Ectodermal cell (in vitro differentiated cells): ENCODE results near the gene TOX4. TPM values are rescaled to one million over a fixed set of nuclear protein-coding genes. Genes with fewer than 3 reads are reported as not detected.
A peak's percentile ranks its signal among the peaks of the same experiment; 100 is the strongest.
"Not testable (repeated sequence)": the region's sequence is repeated elsewhere in the genome, so short reads cannot be mapped to it uniquely, and the experiment has no call there.

Experiments
- H3K27ac ChIP-seq: 2 replicates; pipeline ENCODE4 v1.7.0; 2013; ENCODE audit warnings: mild to moderate bottlenecking, low read depth, low read length; ENCODE audit not compliant: insufficient read depth, poor library complexity, severe bottlenecking
- H3K27me3 ChIP-seq: 2 replicates; pipeline ENCODE4 v1.7.0; 2013; ENCODE audit warnings: mild to moderate bottlenecking, low read length; ENCODE audit not compliant: insufficient read depth, control insufficient read depth, poor library complexity, severe bottlenecking
- H3K36me3 ChIP-seq: one replicate; pipeline ENCODE4 v1.7.0; 2013; ENCODE audit warnings: low read length; ENCODE audit not compliant: control insufficient read depth, insufficient read depth
- H3K4me1 ChIP-seq: one replicate; pipeline ENCODE4 v1.7.0; 2013; ENCODE audit warnings: low read length; ENCODE audit not compliant: control insufficient read depth, insufficient read depth
- H3K4me3 ChIP-seq: 2 replicates; pipeline ENCODE4 v1.7.0; 2013; ENCODE audit warnings: low read depth, low read length, control low read depth; ENCODE audit not compliant: insufficient read depth
- H3K9me3 ChIP-seq: 2 replicates; pipeline ENCODE4 v1.7.0; 2013; ENCODE audit warnings: mild to moderate bottlenecking, low read length, moderate library complexity; ENCODE audit not compliant: control insufficient read depth
- WGBS, 2 experiments: methylation state at CpG; one replicate each; pipeline ENCODE4 v1.1.7; 2013; ENCODE audit warnings: missing lambda C conversion rate in 2 of 2; 5-methylcytosine and 5-hydroxymethylcytosine counted together
- polyA plus RNA-seq, 4 experiments: library from polyadenylated mRNA; stranded (reverse); fragments of 50-300 nt; gene quantifications; one replicate each; pipeline ENCODE4 v1.2.3, GENCODE V29; 2013

The TOX4 gene
- 57.3 TPM for polyA plus RNA-seq (2013, experiment 1 of 4)
- 57.2 TPM for polyA plus RNA-seq (2013, experiment 2 of 4)
- polyA plus RNA-seq (2013, experiment 3 of 4): 33.6 TPM
- 40.0 TPM for polyA plus RNA-seq (2013, experiment 4 of 4)

DNA sequence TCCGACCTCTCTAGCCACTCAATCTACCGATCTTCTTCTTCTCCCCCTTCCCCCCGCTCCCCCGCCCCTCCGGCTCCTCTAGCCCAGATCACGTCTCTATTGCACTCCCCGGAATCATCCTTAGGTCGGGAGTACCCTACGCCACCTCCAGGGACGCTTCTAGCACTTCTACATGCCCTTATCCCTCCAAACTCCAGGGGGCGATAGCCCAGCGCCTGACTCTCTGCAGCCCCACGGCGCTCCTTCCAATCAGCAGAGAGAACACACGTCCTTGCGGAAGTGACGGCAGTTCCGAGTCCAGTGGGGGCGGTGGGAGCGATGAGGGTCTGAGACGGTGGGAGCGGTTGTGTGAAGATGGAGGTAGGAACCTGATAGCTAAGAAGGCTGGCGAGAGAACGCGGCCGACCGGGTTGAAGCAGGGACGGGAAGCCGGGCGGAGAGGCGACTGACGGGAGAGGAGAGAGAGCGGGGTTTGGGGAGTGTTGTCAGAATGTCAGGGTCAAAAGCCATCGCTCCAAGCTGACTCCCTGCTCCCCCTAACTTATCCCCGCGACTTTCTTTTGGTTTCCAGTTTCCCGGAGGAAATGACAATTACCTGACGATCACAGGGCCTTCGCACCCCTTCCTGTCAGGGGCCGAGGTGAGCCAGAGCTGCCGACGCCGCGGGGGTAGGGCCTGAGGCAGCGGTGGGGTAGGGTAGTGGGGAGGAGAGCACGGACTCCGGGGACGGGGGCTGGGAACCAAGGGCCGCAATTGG is at the start of gene TOX4, which contains the start of gene RAB2B:
TSS of gene TOX4 (plus strand) at position 271 of the 757 bp plus-strand sequence. CDS start at position 355, 84 bp downstream.
TSS of gene RAB2B (minus strand) at position 35 of the 757 bp plus-strand sequence. CDS start 87 bp downstream, outside the sequence.
- H3K9me3 ChIP-seq: no peaks in the 10 kb centered on the region
- no peaks in the 10 kb centered on the region for H3K27me3 ChIP-seq
- peak within 1 kb of the TSS; percentile 63 for H3K27ac ChIP-seq
- peaks cover 5% of the 10 kb centered on the region for H3K4me1 ChIP-seq
- WGBS, 2 experiments: 1% methylated on average over 49 of the region's 49 CpGs
- peaks cover 8% of the 10 kb centered on the region for H3K36me3 ChIP-seq
- H3K4me3 ChIP-seq: peak within 1 kb of the TSS; percentile 99

DNA sequence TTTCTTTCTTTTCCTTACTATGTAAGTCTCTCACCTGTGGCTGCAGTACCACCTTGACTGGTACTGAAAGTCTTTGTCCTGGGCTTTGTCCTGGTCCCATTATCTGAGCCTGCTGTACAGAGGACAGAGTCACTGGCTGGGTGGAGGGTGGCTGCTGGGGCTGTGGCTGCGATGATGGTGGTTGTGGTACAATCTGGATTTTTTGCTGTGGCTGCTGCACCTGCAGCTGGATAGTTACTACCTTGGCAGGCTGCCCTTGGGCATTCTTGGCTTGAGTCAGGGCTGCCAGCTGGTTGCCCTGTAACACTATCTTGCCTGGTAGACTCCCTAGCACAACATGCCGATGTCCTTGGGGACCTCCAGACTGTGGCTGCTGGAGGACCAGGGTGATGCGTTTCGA is 48.1 kb upstream of the TOX4 start:
- Histone ChIP-seq H3K36me3 (peaks cover 71% of the 10 kb centered on the region), H3K4me3 (no peak overlapping the region), H3K27ac (no peak overlapping the region), H3K9me3 (no peaks in the 10 kb centered on the region), H3K27me3 (no peaks in the 10 kb centered on the region), H3K4me1 (no peaks in the 10 kb centered on the region)
- 88 to 96% methylated on average over 2 to 4 of the region's 4 CpGs for WGBS, 2 experiments

DNA sequence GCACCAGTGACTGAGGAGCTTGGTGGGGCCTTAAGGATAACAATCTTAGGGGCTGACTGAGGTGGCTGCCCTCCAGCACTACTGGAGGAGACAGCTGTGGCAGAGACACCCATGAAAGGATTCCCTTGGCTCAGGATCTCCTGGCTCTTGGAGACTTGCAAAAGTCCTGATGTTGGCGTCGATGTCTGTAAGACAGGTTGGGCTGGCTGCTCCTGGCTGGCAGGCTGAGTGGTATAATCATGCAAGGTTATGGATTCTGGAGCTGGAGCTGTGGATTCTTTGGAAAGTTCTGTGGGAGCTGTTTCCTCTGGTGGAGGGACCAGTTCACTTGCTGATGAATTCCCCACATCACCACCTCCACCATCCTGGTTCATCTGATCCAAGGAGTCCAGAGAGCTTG is 45.9 kb upstream of the TOX4 start:
- WGBS, 2 experiments: 93 to 99% methylated on average over 2 of the region's 2 CpGs
- Histone ChIP-seq H3K36me3 (peaks cover 54% of the 10 kb centered on the region), H3K27ac (no peak overlapping the region), H3K9me3 (no peaks in the 10 kb centered on the region), H3K27me3 (no peaks in the 10 kb centered on the region), H3K4me1 (peaks cover 5% of the 10 kb centered on the region), H3K4me3 (no peak overlapping the region)

DNA sequence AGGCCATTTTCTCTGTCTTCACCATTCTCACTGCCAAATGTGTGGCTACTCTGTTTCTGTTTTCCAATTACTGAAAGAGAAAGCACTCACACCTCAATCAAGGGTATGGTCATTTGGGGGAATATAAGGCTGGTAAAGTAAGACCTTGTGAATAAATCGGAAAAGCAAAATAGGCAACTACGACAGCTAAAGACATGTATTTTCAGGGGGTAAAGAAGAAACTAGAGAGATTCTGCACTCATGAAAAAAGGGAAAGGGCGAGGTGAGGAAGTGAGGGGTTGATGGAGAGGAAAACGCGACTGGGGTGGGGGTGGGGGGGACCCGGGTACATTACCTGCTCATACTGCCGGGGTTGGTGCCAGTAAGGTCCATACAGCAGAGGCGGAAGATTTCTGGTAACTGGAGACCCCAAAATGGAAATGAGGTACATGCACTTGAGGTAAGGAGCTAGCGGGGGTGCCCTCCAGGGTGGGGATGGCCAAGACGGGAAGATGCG is 40.4 kb upstream of the TOX4 start:
- H3K27ac ChIP-seq: no peak overlapping the region

DNA sequence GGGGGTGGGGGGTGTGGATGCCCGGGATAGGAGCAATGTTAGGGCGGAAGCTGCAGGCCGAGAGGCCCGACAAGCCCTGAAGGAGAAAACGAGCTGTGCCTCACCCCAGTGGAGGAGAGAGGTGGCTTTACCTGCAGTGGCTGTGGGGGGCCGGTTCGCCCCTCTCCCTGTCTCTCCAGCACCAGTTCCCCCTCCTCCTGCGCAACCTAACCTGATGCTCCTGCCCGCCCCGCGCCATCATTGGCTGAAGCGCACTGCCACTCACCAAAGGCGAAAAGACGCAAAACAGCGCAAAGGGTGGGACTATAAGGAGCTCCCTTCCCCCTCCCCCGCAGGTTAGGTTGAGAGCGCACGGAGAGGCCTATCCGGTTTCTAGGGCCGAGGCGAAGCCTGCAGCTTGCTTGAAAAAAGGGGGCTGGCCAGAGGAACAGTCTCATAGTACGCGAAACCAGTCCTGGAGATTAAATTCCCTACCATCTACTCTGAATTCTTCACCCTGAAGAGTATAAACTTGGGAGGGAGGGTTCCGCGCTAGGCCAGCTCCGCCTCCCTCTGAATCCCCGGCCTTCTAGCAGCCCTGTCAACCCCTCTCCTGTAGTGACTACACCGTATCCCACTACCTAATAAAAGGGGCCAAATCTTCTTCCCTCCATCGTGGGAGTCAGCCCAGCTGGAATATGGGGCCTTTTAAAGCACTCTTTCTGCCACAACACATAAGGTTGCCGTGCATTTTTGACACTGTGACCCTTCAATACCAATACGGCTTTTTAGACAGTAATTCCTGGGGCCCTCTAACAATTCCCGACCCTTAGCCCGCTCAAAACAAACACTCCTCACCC is 39.7 kb upstream of the TOX4 start:
- H3K36me3 ChIP-seq: peaks cover 8% of the 10 kb centered on the region
- WGBS, 2 experiments: 7 to 9% methylated on average over 33 of the region's 33 CpGs
- H3K27ac ChIP-seq: peak overlapping the region; percentile 91
- H3K4me1 ChIP-seq: peaks cover 5% of the 10 kb centered on the region
- no peaks in the 10 kb centered on the region for H3K27me3 ChIP-seq
- H3K4me3 ChIP-seq: peak overlapping the region; percentile 80
- no peaks in the 10 kb centered on the region for H3K9me3 ChIP-seq

More for the DNA sequence above, 40.4 kb upstream of the TOX4 start:
- Histone ChIP-seq H3K4me1 (peaks cover 5% of the 10 kb centered on the region), H3K4me3 (peak overlapping the region; percentile 80), H3K36me3 (peaks cover 11% of the 10 kb centered on the region), H3K9me3 (no peaks in the 10 kb centered on the region), H3K27me3 (no peaks in the 10 kb centered on the region)
- 9% methylated on average over 11 of the region's 11 CpGs for WGBS, 2 experiments

DNA sequence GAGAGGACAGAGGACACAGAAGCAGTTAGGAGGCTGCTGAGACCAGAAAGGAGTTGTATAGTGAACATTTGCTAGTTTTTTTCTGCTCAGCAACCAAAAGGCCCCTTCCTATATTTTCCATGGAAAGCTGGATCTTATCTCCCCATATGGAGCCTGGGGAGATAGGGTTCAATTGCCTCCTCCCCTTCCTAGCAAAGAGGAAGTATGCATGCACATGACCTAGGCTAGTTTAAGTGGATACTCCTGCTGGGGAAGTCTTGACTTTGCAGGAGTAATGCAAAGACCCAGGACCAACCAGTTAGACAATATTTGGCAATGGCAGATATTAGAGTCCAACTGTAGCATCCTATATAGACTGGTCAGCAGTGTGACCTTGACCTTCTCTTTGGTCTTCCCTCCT is 36.1 kb upstream of the TOX4 start:
- H3K27ac ChIP-seq: no peak overlapping the region
- no peaks in the 10 kb centered on the region for H3K36me3 ChIP-seq
- H3K4me3 ChIP-seq: no peak overlapping the region
- H3K4me1 ChIP-seq: no peaks in the 10 kb centered on the region
- no peaks in the 10 kb centered on the region for H3K27me3 ChIP-seq
- H3K9me3 ChIP-seq: no peaks in the 10 kb centered on the region

DNA sequence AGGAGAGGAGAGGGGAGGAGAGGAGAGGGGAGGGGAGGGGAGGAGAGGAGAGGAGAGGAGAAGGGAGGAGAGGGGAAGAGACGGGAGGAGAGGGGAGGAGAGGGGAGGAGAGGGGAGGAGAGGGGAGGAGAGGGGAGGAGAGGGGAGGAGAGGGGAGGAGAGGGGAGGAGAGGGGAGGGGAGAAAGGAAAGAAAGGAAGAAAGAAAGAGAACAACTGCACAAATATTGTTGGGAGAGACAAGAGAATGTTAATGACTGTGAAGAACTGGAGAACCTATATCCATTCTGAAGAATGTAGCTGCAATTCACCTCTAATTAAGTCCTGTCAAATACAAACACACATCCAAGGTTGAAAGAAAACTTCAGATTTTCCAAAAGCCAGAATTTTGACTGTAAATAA is 34.3 kb upstream of the TOX4 start:
- not testable (repeated sequence) for H3K4me3 ChIP-seq, H3K9me3 ChIP-seq, H3K4me1 ChIP-seq, H3K27me3 ChIP-seq, H3K36me3 ChIP-seq, H3K27ac ChIP-seq
- WGBS, 2 experiments: 76 to 86% methylated on average over 1 of the region's 1 CpG

DNA sequence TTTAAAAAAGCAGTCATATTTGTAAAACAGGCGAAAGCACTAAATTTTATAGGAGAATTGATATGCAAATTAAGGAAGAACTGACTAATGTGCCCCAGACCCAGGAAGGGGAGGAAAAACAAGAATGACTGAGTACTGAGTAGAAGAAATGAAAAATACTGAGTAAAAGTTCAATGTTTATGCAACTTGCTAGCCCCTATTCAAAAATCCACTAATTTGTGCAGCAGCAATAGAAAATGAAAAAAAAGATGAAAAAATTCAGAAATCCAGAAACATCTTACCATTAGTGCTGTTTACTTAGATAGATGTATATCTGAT is 27.1 kb upstream of the TOX4 start:
- H3K4me1 ChIP-seq: peaks cover 6% of the 10 kb centered on the region
- H3K4me3 ChIP-seq: no peak overlapping the region
- no peaks in the 10 kb centered on the region for H3K27me3 ChIP-seq
- no peaks in the 10 kb centered on the region for H3K9me3 ChIP-seq
- no peak overlapping the region for H3K27ac ChIP-seq
- no peaks in the 10 kb centered on the region for H3K36me3 ChIP-seq
- WGBS, 2 experiments: 97 to 100% methylated on average over 1 of the region's 1 CpG

DNA sequence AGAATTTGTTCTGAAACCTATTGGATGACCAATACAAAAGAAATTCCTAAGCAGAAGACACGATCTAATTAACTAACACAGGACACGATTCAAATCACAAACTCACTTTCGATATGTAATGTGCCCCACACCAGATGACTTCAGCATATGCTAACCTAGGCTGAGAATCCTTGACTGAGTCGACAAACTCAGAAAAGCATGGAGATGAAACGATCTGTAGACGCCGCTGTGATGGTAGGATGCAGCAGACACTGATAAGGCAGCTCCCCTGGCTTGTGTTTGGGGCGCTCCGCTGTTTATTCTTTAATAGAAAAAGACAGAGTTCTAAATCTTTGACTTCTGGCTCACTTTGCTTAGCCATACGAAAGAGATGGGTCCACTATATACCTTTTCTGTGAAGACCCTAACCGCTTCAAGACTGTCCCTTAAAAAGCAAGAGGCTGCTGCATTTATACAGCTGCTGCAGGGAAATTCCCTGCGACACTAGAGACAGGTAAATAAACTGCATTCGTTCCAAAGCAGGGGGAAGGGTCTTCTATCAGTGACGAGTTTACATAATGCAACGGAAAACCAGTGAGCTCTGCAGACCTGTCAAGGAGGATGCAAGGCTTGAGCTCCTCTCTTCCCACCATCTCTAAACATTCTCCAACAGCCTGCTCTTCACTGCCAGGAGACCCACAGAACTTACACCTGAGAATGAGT is 22.0 kb upstream of the TOX4 start:
- Histone ChIP-seq H3K9me3 (no peaks in the 10 kb centered on the region), H3K27me3 (no peaks in the 10 kb centered on the region), H3K4me1 (peaks cover 7% of the 10 kb centered on the region), H3K27ac (no peak overlapping the region), H3K36me3 (no peaks in the 10 kb centered on the region), H3K4me3 (peak overlapping the region; percentile 95)
- WGBS, 2 experiments: 46 to 52% methylated on average over 15 of the region's 15 CpGs

DNA sequence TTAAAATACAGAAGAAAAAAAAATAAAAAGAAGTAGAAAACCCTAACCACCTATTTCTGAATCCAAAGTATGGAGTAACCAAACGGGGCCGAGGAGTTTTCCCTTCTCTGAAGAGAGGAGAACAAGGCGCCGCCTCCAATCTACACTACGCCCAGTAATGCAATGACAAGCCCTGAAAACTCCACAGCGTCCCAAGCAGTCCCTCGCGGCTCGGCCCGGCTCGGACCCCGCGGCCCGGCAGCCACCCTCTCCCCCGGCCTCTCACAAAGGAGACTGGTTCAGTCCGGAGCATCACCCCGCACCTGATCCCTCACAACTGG is 21.4 kb upstream of the TOX4 start:
- peak overlapping the region; percentile 95 for H3K4me3 ChIP-seq
- H3K27me3 ChIP-seq: no peaks in the 10 kb centered on the region
- no peaks in the 10 kb centered on the region for H3K36me3 ChIP-seq
- no peaks in the 10 kb centered on the region for H3K9me3 ChIP-seq
- peak overlapping the region; percentile 91 for H3K27ac ChIP-seq
- WGBS, 2 experiments: 0 to 1% methylated on average over 17 of the region's 17 CpGs
- H3K4me1 ChIP-seq: peaks cover 7% of the 10 kb centered on the region
